HepG2 (cell line): ENCODE results near the gene MFSD11. TPM values are rescaled to one million over a fixed set of nuclear protein-coding genes. Genes with fewer than 3 reads are reported as not detected.

Experiments
- DPF2 ChIP-seq: sonication (generic); formaldehyde crosslinking; IDR thresholded peaks from 2 replicates; pipeline ENCODE4 v1.4.0; 2020; ENCODE audit warnings: mild to moderate bottlenecking, low read depth, missing genetic modification reagents, borderline replicate concordance
- FOXJ3 ChIP-seq: sonication (generic); formaldehyde crosslinking; IDR thresholded peaks from 2 replicates; pipeline ENCODE4 v1.4.0; 2020; ENCODE audit warnings: missing genetic modification reagents, mild to moderate bottlenecking, borderline replicate concordance
- HMGXB3 ChIP-seq: sonication (generic); formaldehyde crosslinking; IDR thresholded peaks from 2 replicates; pipeline ENCODE4 v1.4.0; 2020; ENCODE audit warnings: missing genetic modification reagents, borderline replicate concordance
- KLF13 ChIP-seq: sonication (generic); formaldehyde crosslinking; IDR thresholded peaks from 2 replicates; pipeline ENCODE4 v1.4.0; 2020; ENCODE audit warnings: mild to moderate bottlenecking, missing genetic modification reagents
- RBM39 ChIP-seq: fragments of 200-400 bp; formaldehyde crosslinking; IDR thresholded peaks from one replicate; pipeline ENCODE4 v1.6.1; 2018; ENCODE audit warnings: antibody characterized with exemption, mild to moderate bottlenecking, low read depth, low read length; ENCODE audit not compliant: poor library complexity, severe bottlenecking
- RNF2 ChIP-seq: fragments of 450-650 bp; conservative IDR thresholded peaks from 2 replicates; pipeline ENCODE4 v1.6.1; 2016; ENCODE audit warnings: low read depth
- SATB2 ChIP-seq: sonication (generic); formaldehyde crosslinking; IDR thresholded peaks from 2 replicates; pipeline ENCODE4 v1.5.0; 2020; ENCODE audit warnings: missing genetic modification reagents
- SKIL ChIP-seq: sonication (generic); formaldehyde crosslinking; IDR thresholded peaks from 2 replicates; pipeline ENCODE4 v1.8.0; 2022; ENCODE audit warnings: missing genetic modification reagents, mild to moderate bottlenecking, moderate library complexity, borderline replicate concordance
- XBP1 ChIP-seq: sonication (generic); formaldehyde crosslinking; IDR thresholded peaks from 2 replicates; pipeline ENCODE4 v1.5.0; 2020; ENCODE audit warnings: missing genetic modification reagents
- YEATS2 ChIP-seq: sonication (generic); formaldehyde crosslinking; IDR thresholded peaks from 2 replicates; pipeline ENCODE4 v1.4.0; 2020; ENCODE audit warnings: missing genetic modification reagents, borderline replicate concordance
- ZBTB4 ChIP-seq: sonication (generic); formaldehyde crosslinking; IDR thresholded peaks from 2 replicates; pipeline ENCODE4 v1.4.0; 2020; ENCODE audit warnings: missing genetic modification reagents, mild to moderate bottlenecking, borderline replicate concordance
- ZNF280B ChIP-seq: sonication (generic); formaldehyde crosslinking; IDR thresholded peaks from 2 replicates; pipeline ENCODE4 v1.5.0; 2020; ENCODE audit warnings: missing genetic modification reagents, mild to moderate bottlenecking, borderline replicate concordance
- ZNF513 ChIP-seq: sonication (generic); formaldehyde crosslinking; conservative IDR thresholded peaks from 2 replicates; pipeline ENCODE4 v1.5.0; 2020; ENCODE audit warnings: missing genetic modification reagents
- ZNF878 ChIP-seq: sonication (generic); formaldehyde crosslinking; IDR thresholded peaks from 2 replicates; pipeline ENCODE4 v1.8.1; 2023; ENCODE audit warnings: mild to moderate bottlenecking, missing genetic modification reagents, moderate library complexity
- ZSCAN31 ChIP-seq: sonication (generic); formaldehyde crosslinking; IDR thresholded peaks from 2 replicates; pipeline ENCODE4 v1.5.0; 2020; ENCODE audit warnings: low read depth, mild to moderate bottlenecking, missing genetic modification reagents
- polyA plus RNA-seq, 8 experiments: library from polyadenylated mRNA; depleted of rRNA in 3 of 8; stranded (reverse) in 7 of 8; unstranded in 1 of 8; fragments of >200 nt; fragmentation: Illumina TruSeq in 4 of 8; extraction: Trizol in 4 of 8; gene quantifications; 2 replicates each; pipeline versions ENCODE4 v1.2.1 to v1.2.3, GENCODE V29; 2011 to 2016; ENCODE audit warnings: low read depth in 4 of 8, missing spikeins in 1 of 8, mixed read lengths in 1 of 8; ENCODE audit not compliant: insufficient read depth in 1 of 8
- total RNA-seq, 5 experiments: library from RNA; depleted of rRNA; stranded (reverse); fragments of >200 nt; fragmentation: Illumina TruSeq; extraction: Trizol; gene quantifications; 2 replicates each; pipeline ENCODE4 v1.2.3, GENCODE V29; 2016; ENCODE audit warnings: low read depth in 1 of 5

The MFSD11 gene
- total and polyA plus RNA-seq, 2 of the 13 experiments (the other 11 are each of a cell fraction or from before 2014, with no cell fraction given): 26.1 to 36.3 TPM

- TF ChIP-seq HMGXB3 (no peak), RBM39 (no peak), DPF2 (CRISPR knock-in tag) (no peak), ZBTB4 (CRISPR knock-in tag) (no peak), ZNF878 (CRISPR knock-in tag) (no peak), KLF13 (no peak), FOXJ3 (CRISPR knock-in tag) (no peak), ZNF513 (CRISPR knock-in tag) (no peak), YEATS2 (CRISPR knock-in tag) (no peak), RNF2 (no peak), ZSCAN31 (no peak), SKIL (CRISPR knock-in tag) (no peak), SATB2 (CRISPR knock-in tag) (no peak; the same call in 1 of the 2 replicates), XBP1 (CRISPR knock-in tag) (no peak), ZNF280B (0 out of 2 replicates have a peak, but pooled peaks have one; percentile 56)
Measured at GRCh38 chr17:76736349-76737081, 1.4 kb upstream of the MFSD11 start (continued).
